ENCODE data around the gene DGCR6.
"Not testable (repeated sequence)": the region's sequence is repeated elsewhere in the genome, so short reads cannot be mapped to it uniquely, and the experiment has no call there.

DNA sequence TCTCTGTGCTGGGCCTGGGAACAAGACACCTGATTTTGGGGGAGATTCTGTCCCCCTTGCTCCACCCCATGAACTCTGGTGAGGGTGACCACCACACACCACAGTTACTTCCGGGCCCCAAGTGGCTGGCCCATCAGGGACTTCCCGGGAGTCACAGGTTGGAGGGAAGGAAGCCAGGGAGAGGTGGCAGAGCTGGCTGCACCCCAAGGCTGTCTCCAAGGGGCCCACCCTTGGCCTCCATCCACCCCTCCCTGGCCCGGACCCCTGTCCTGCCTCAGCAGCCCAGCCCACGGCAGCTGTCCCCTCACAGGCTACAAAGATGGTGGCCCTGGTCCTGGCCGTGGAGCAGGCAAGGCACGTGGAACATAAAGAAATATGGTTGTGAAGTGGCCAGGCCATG lies 53.1 kb downstream of the DGCR6 start:
- not testable (repeated sequence) for TF ChIP-seq CTCF (conservative IDR thresholded peaks at IDR 0.05); EZH2 (IDR thresholded peaks at IDR 0.05; ENCODE audit: low read depth)

Measured in PC-9 (cell line).